Measurements from ENCODE around the gene FBXO9. TPM values are rescaled to one million over a fixed set of nuclear protein-coding genes. Genes with fewer than 3 reads are reported as not detected.

Gene FBXO9
- total RNA-seq, 1 experiment from 2014 or later: 71.0 TPM

- ChIA-PET CTCF (interaction anchor here (1.0 kb wide), 1 partner anchor 373 kb away, joined by 3 read pairs; no protein-coding TSS in a partner anchor), POLR2A (no interaction called here), RAD21 (ENCODE audit: low non-redundant PET in 1 of 2, low total read pairs in 2 of 2, uncharacterized antibody in 2 of 2, unreplicated experiment in 2 of 2) (no interaction called here)
- intact Hi-C loops (cut with micrococcal nuclease): loop anchor here (10.0 kb wide), 1 partner anchor 585 kb away; no protein-coding TSS in a partner anchor
- Histone ChIP-seq H3K27me3 (ENCODE audit: insufficient read depth, low read length) (no peaks in the 10 kb centered on the region), H3K9ac (ENCODE audit: low read length) (0 out of 2 replicates have a peak overlapping the region, but pooled peaks have one; percentile 7), H3K4me3 (replicated peaks in 1 of 2; ENCODE audit: low read depth in 1 of 2, low read length in 2 of 2) (no peak overlapping the region), H3K9me2 (ENCODE audit: insufficient read depth) (no peaks in the 10 kb centered on the region), H3K79me2 (ENCODE audit: insufficient read depth, low read length) (no peaks in the 10 kb centered on the region), H4K20me1 (ENCODE audit: insufficient read depth) (no peaks in the 10 kb centered on the region), H3K9me3 (ENCODE audit: control insufficient read depth in 1 of 2, insufficient read depth in 1 of 2, low read depth in 1 of 2, low read length in 2 of 2) (no peaks in the 10 kb centered on the region), H3K4me2 (ENCODE audit: low read length) (peak overlapping the region; percentile 43), H3K4me1 (ENCODE audit: control insufficient read depth in 1 of 2, insufficient read depth in 2 of 2, low read length in 2 of 2) (peaks cover 4 to 12% of the 10 kb centered on the region in 2 experiments; a peak in 3 of 4 replicates), H3K36me3 (ENCODE audit: control insufficient read depth in 1 of 2, insufficient read depth in 2 of 2, low read length in 2 of 2) (no peaks in the 10 kb centered on the region), H3K27ac (ENCODE audit: low read depth, low read length) (no peak overlapping the region), H2AFZ (ENCODE audit: low read depth, low read length, poor library complexity, severe bottlenecking) (peak overlapping the region; percentile 46)
- DNase-seq (ENCODE audit: low read depth, low spot score) (peak; percentile 13), ATAC-seq (peak; percentile 69)
- no TSS peak for BruUV-seq (replicated peaks)
- no peak for TF ChIP-seq EZH2 (IDR thresholded peaks at IDR 0.05)
- no peak for TF ChIP-seq EZH2phosphoT487 (IDR thresholded peaks at IDR 0.05; ENCODE audit: borderline replicate concordance)
- no peak for TF ChIP-seq SP1 (IDR thresholded peaks at IDR 0.05; ENCODE audit: low read depth)
- TF ChIP-seq FOSL1 (IDR thresholded peaks at IDR 0.05; ENCODE audit: low read depth): peak; percentile 42; the same call in 1 of the 2 replicates
- TF ChIP-seq JUND (IDR thresholded peaks at IDR 0.05): peak; percentile 50
- TF ChIP-seq YY1 (IDR thresholded peaks at IDR 0.05; ENCODE audit: extremely low read depth, insufficient replicate concordance, low read depth, low read length): no peak
- no peak for TF ChIP-seq POLR2AphosphoS5 (IDR thresholded peaks at IDR 0.05; ENCODE audit: low read depth, low read length)
These were observed 54.7 kb downstream of the FBXO9 start for GRCh38 chr6:53119772-53120409.

- TF ChIP-seq ELF1 (IDR thresholded peaks at IDR 0.05; ENCODE audit: borderline replicate concordance, low read depth) (no peak), REST (IDR thresholded peaks at IDR 0.05; ENCODE audit: low read depth) (no peak), TCF7L2 (IDR thresholded peaks at IDR 0.05; ENCODE audit: borderline replicate concordance, extremely low read depth, insufficient read depth, insufficient read length) (no peak), JUND (IDR thresholded peaks at IDR 0.05) (no peak), SRF (IDR thresholded peaks at IDR 0.05; ENCODE audit: low read depth) (no peak), YY1 (IDR thresholded peaks at IDR 0.05; ENCODE audit: extremely low read depth, insufficient replicate concordance, low read depth, low read length) (no peak)
- no peak overlapping the region for H3K4me2 ChIP-seq (ENCODE audit: low read length)
- no peak overlapping the region for H3K27ac ChIP-seq (ENCODE audit: low read depth, low read length)
- H3K9me2 ChIP-seq (ENCODE audit: insufficient read depth): no peaks in the 10 kb centered on the region
- H3K4me1 ChIP-seq (ENCODE audit: control insufficient read depth in 1 of 2, insufficient read depth in 2 of 2, low read length in 2 of 2): peaks cover 4 to 12% of the 10 kb centered on the region in 2 experiments; a peak in 3 of 4 replicates
- H3K9me3 ChIP-seq (ENCODE audit: control insufficient read depth in 1 of 2, insufficient read depth in 1 of 2, low read depth in 1 of 2, low read length in 2 of 2): no peaks in the 10 kb centered on the region
- POLR2A ChIA-PET: no interaction called here
- H2AFZ ChIP-seq (ENCODE audit: low read depth, low read length, poor library complexity, severe bottlenecking): no peak overlapping the region
- no peaks in the 10 kb centered on the region for H3K36me3 ChIP-seq (ENCODE audit: control insufficient read depth in 1 of 2, insufficient read depth in 2 of 2, low read length in 2 of 2)
- intact Hi-C loops (cut with micrococcal nuclease): no loop called here
- RAD21 ChIA-PET (ENCODE audit: low non-redundant PET in 1 of 2, low total read pairs in 2 of 2, uncharacterized antibody in 2 of 2, unreplicated experiment in 2 of 2): no interaction called here
- H3K4me3 ChIP-seq (replicated peaks in 1 of 2; ENCODE audit: low read depth in 1 of 2, low read length in 2 of 2): no peak overlapping the region
- H3K79me2 ChIP-seq (ENCODE audit: insufficient read depth, low read length): no peaks in the 10 kb centered on the region
- H3K27me3 ChIP-seq (ENCODE audit: insufficient read depth, low read length): peaks cover 8% of the 10 kb centered on the region; the same call in 1 of the 2 replicates
- ATAC-seq: no peak
- H4K20me1 ChIP-seq (ENCODE audit: insufficient read depth): no peaks in the 10 kb centered on the region
- DNase-seq (ENCODE audit: low read depth, low spot score): no peak
- no TSS peak for BruUV-seq (replicated peaks)
- H3K9ac ChIP-seq (ENCODE audit: low read length): no peak overlapping the region
- CTCF ChIA-PET: no interaction called here
These were observed 59.1 kb downstream of the FBXO9 start for GRCh38 chr6:53124131-53124800.

All from HCT116 (cell line).